ENCODE measurements around the gene GUCD1. TPM values are rescaled to one million over a fixed set of nuclear protein-coding genes. Genes with fewer than 3 reads are reported as not detected.

The GUCD1 gene
- total and polyA plus RNA-seq, 2 experiments from 2014 or later = 68.8 to 73.9 TPM

DNA sequence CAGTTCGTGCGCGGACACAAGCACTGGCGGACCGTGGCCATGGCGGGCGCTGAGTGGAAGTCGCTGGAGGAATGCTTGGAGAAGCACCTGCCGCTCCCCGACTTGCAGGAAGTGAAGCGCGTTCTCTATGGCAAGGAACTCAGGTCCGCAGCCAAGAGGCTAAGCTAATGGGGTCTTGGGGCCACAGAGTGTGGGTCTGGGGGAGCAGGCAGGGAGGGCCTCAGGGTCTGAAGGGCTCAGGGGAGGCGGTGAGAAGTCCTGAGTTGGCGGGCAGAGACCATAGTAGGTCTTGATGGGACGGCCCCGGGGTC, 59.6 kb downstream of the GUCD1 start:
- H3K27me3 ChIP-seq = peaks cover 9% of the 10 kb centered on the region
- DNase-seq (ENCODE audit: low read depth in 1 of 2, low spot score in 1 of 2) = no peak
- TF ChIP-seq, protein P1, sequence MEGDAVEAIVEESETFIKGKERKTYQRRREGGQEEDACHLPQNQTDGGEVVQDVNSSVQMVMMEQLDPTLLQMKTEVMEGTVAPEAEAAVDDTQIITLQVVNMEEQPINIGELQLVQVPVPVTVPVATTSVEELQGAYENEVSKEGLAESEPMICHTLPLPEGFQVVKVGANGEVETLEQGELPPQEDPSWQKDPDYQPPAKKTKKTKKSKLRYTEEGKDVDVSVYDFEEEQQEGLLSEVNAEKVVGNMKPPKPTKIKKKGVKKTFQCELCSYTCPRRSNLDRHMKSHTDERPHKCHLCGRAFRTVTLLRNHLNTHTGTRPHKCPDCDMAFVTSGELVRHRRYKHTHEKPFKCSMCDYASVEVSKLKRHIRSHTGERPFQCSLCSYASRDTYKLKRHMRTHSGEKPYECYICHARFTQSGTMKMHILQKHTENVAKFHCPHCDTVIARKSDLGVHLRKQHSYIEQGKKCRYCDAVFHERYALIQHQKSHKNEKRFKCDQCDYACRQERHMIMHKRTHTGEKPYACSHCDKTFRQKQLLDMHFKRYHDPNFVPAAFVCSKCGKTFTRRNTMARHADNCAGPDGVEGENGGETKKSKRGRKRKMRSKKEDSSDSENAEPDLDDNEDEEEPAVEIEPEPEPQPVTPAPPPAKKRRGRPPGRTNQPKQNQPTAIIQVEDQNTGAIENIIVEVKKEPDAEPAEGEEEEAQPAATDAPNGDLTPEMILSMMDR (IDR thresholded peaks at IDR 0.05; ENCODE audit: low read depth, low read length) = no peak

DNA sequence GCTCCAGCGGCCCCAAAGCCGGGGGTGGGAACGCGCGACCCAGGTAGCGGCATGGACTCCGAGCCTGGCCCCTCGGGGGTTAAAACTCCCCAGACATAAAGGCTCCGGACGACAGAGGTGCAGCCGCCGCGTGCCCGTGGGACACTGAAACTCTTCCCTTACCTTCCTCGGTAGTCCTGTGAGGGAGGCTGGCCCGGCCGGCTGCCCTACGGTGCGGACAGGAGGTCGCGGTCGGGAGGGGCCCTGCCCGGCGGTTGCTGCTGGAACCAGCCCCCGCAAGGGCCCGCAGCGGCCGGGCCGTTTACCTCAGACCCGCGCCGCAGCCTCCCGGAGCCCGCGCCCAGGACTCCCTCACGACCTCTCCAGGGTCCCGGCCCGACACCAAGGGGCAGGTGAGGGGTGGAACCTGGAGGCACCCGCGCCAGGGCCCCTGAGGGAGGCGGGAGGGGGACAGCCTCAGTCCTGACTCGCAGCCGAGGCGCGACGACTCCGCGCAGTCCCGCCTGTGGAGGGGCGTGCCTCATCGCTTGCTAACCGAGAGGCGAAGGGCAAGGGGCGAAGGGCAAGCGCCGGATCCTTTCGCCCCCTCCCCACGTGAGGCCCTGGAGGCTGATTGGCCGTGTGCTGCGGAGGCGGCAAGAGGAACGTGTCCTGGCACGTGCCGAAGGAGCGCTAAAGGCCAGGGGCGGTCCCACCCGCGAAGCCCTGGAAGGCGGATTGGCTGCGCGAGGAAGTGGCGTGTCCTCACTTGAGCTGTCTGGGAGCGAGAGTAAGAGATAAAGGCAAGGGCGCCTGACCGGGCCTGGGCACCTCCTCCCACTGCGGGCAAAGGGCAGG, 60.2 kb downstream of the GUCD1 start, which contains the start of gene UPB1:
TSS of gene UPB1 (plus strand) at position 805 of the 837 bp plus-strand sequence. CDS start 72 bp downstream, outside the sequence.
- Histone ChIP-seq H3K4me3 (no peak within 1 kb of the TSS), H3K9me3 (ENCODE audit: low read depth) (no peaks in the 10 kb centered on the region), H3K27ac (no peak within 1 kb of the TSS), H3K27me3 (peaks cover 9% of the 10 kb centered on the region), H3K4me1 (ENCODE audit: low read depth) (peaks cover 16% of the 10 kb centered on the region), H3K36me3 (no peaks in the 10 kb centered on the region)
- DNase-seq (ENCODE audit: low read depth in 1 of 2, low spot score in 1 of 2) = no peak
- TF ChIP-seq, protein P1 (IDR thresholded peaks at IDR 0.05; ENCODE audit: low read depth, low read length) = no peak

More for the DNA sequence above, 59.6 kb downstream of the GUCD1 start:
- no peak overlapping the region for H3K4me3 ChIP-seq
- H3K9me3 ChIP-seq (ENCODE audit: low read depth) = no peaks in the 10 kb centered on the region
- H3K4me1 ChIP-seq (ENCODE audit: low read depth) = peaks cover 16% of the 10 kb centered on the region
- no peak overlapping the region for H3K27ac ChIP-seq
- H3K36me3 ChIP-seq = no peaks in the 10 kb centered on the region

DNA sequence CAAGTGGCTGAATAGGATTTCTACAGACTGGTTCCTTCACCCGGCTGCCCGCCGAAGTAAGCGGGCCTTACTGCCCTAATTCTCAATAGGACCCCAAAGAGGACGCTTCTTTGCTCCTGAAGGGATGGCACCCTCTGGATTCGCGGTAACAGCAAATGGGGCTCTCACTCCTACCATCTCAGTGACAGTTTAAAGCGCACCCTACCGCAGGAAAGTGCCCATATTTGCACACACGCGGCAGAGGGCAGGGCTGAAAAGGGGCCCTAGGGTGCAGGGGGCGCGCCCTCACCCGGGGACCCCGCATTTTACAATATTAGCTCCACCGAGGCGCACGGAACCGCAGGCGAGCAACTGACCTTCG, 60.8 kb downstream of the GUCD1 start:
- no peak for DNase-seq (ENCODE audit: low read depth in 1 of 2, low spot score in 1 of 2)
- H3K9me3 ChIP-seq (ENCODE audit: low read depth) = no peaks in the 10 kb centered on the region
- H3K27ac ChIP-seq = no peak overlapping the region
- H3K4me3 ChIP-seq = no peak overlapping the region
- TF ChIP-seq, protein P1 (IDR thresholded peaks at IDR 0.05; ENCODE audit: low read depth, low read length) = no peak
- H3K4me1 ChIP-seq (ENCODE audit: low read depth) = peaks cover 16% of the 10 kb centered on the region
- H3K27me3 ChIP-seq = peaks cover 9% of the 10 kb centered on the region
- H3K36me3 ChIP-seq = no peaks in the 10 kb centered on the region

DNA sequence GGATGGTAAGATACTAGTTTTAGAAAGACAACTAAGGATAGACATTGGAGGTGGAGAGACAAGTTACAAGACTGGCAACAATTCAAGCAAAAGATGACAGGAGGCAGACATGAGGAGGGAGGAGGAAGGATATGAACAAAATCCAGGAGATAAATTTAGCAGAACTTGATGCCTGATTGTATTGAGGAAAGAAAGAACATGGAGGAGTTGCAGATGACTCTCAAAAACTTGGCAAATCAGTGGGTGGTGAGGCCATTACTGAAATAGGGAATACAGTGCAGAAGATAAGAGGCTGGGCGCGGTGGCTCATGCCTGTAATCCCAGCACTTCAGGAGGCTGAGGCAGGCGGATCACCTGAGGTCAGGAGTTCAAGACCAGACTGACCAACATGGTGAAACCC, 62.5 kb downstream of the GUCD1 start:
- TF ChIP-seq, protein P1 (IDR thresholded peaks at IDR 0.05; ENCODE audit: low read depth, low read length) = no peak
- H3K36me3 ChIP-seq = no peaks in the 10 kb centered on the region
- DNase-seq (ENCODE audit: low read depth in 1 of 2, low spot score in 1 of 2) = no peak
- H3K4me3 ChIP-seq = no peak overlapping the region
- peaks cover 9% of the 10 kb centered on the region for H3K27me3 ChIP-seq
- no peaks in the 10 kb centered on the region for H3K9me3 ChIP-seq (ENCODE audit: low read depth)
- H3K27ac ChIP-seq = no peak overlapping the region
- H3K4me1 ChIP-seq (ENCODE audit: low read depth) = peaks cover 12% of the 10 kb centered on the region

Other genes with a start within 250 kb of the GUCD1 start
- 9.1 and 13.7 TPM in 2 replicates for gene ADORA2A, start 127.5 kb downstream of the GUCD1 start, total RNA-seq
- 4.0 and 5.9 TPM in 2 replicates for gene ADORA2A, start 127.5 kb downstream of the GUCD1 start, polyA plus RNA-seq
- 0.99 and 1.6 TPM in 2 replicates for gene UPB1, start 59.8 kb downstream of the GUCD1 start, total RNA-seq
- gene UPB1, start 59.8 kb downstream of the GUCD1 start, polyA plus RNA-seq = 1.8 and 4.0 TPM in 2 replicates
- 222 and 290 TPM in 2 replicates for gene SNRPD3, start 861 bp upstream of the GUCD1 start, total RNA-seq
- 119 and 125 TPM in 2 replicates for gene SNRPD3, start 861 bp upstream of the GUCD1 start, polyA plus RNA-seq
- gene LRRC75B, start 37.9 kb upstream of the GUCD1 start, total RNA-seq = 33.0 and 42.4 TPM in 2 replicates
- 48.4 and 58.5 TPM in 2 replicates for gene LRRC75B, start 37.9 kb upstream of the GUCD1 start, polyA plus RNA-seq
- 12.0 and 20.4 TPM in 2 replicates for gene GGT1, start 48.1 kb upstream of the GUCD1 start, total RNA-seq
- gene GGT1, start 48.1 kb upstream of the GUCD1 start, polyA plus RNA-seq = 17.2 and 24.1 TPM in 2 replicates
- gene PIWIL3, start 219.6 kb upstream of the GUCD1 start, total RNA-seq = not detected in 2 replicates
- not detected in 2 replicates for gene PIWIL3, start 219.6 kb upstream of the GUCD1 start, polyA plus RNA-seq

All from cardiac muscle cell (in vitro differentiated cells and primary cell).